ENCODE measurements around the gene MAP4K2.
A peak's percentile ranks its signal among the peaks of the same experiment; 100 is the strongest.

The MAP4K2 gene

GRCh38 chr11:64810891-64811272, 7.9 kb upstream of the MAP4K2 start:
- DNase-seq, result no peak

- peak; percentile 88 to 90 for DNase-seq
Measured at GRCh38 chr11:64810271-64810890, 7.4 kb upstream of the MAP4K2 start, which contains the start of gene MEN1. Gene MEN1, minus strand, starts transcription at chr11:64810551. Its CDS starts 442 bp downstream, at chr11:64810109.

- DNase-seq, result no peak
Measured at GRCh38 chr11:64809781-64810241, 6.8 kb upstream of the MAP4K2 start.

GRCh38 chr11:64805481-64805880, 2.5 kb upstream of the MAP4K2 start:
- DNase-seq, result no peak

GRCh38 chr11:64804346-64805210, 1.6 kb upstream of the MAP4K2 start:
- DNase-seq, result no peak

- DNase-seq, result no peak
Measured at GRCh38 chr11:64803846-64804345, 882 bp upstream of the MAP4K2 start.

GRCh38 chr11:64802370-64803157, 450 bp downstream of the MAP4K2 start:
- no peak for DNase-seq

- DNase-seq, result no peak
Measured at GRCh38 chr11:64801561-64802369, 1.2 kb downstream of the MAP4K2 start.

- no peak for DNase-seq
Measured at GRCh38 chr11:64801158-64801464, 1.9 kb downstream of the MAP4K2 start.

GRCh38 chr11:64800303-64801157, 2.5 kb downstream of the MAP4K2 start:
- DNase-seq, result no peak

GRCh38 chr11:64799623-64800302, 3.3 kb downstream of the MAP4K2 start:
- DNase-seq, result peak in 1 of 2 experiments; percentile 6

- DNase-seq, result no peak
Measured at GRCh38 chr11:64799256-64799622, 3.8 kb downstream of the MAP4K2 start.

GRCh38 chr11:64796757-64797541, 6.1 kb downstream of the MAP4K2 start:
- no peak for DNase-seq

GRCh38 chr11:64796047-64796756, 6.8 kb downstream of the MAP4K2 start:
- no peak for DNase-seq

- DNase-seq, result no peak
Measured at GRCh38 chr11:64794526-64794925, 8.5 kb downstream of the MAP4K2 start.

- no peak for DNase-seq
Measured at GRCh38 chr11:64793271-64794160, 9.5 kb downstream of the MAP4K2 start.

- DNase-seq, result no peak
Measured at GRCh38 chr11:64792482-64792881, 10.5 kb downstream of the MAP4K2 start.

- DNase-seq, result no peak
Measured at GRCh38 chr11:64791781-64792291, 11.2 kb downstream of the MAP4K2 start.
